OCI-LY7 (cell line): Measurements from ENCODE around the gene MARK3.

Experiments used
- CTCF ChIP-seq: fragments of 200-600 bp; sonication (generic); conservative IDR thresholded peaks from 2 replicates; pipeline ENCODE4 v1.5.1; 2014; ENCODE audit warnings: mild to moderate bottlenecking, antibody characterized with exemption, low read length, moderate library complexity, mixed read lengths
- EZH2phosphoT487 ChIP-seq: fragments of 200-600 bp; sonication (generic); IDR thresholded peaks from 2 replicates; pipeline ENCODE4 v1.6.1; 2018; ENCODE audit warnings: low read depth, borderline replicate concordance, mild to moderate bottlenecking, mixed run types, antibody characterized with exemption, low read length, moderate library complexity, mixed read lengths

- TF ChIP-seq CTCF (no peak), EZH2phosphoT487 (no peak)
Observed at GRCh38 chr14:103542605-103543088, 157.4 kb downstream of the MARK3 start.
